ENCODE data around the gene MRPL20. TPM values are rescaled to one million over a fixed set of nuclear protein-coding genes. Genes with fewer than 3 reads are reported as not detected.

The MRPL20 gene
- total and polyA plus RNA-seq, 9 of the 15 experiments (the other 6 are each of a cell fraction or from before 2014, with no cell fraction given) = 180 to 671 (median 229) TPM

DNA sequence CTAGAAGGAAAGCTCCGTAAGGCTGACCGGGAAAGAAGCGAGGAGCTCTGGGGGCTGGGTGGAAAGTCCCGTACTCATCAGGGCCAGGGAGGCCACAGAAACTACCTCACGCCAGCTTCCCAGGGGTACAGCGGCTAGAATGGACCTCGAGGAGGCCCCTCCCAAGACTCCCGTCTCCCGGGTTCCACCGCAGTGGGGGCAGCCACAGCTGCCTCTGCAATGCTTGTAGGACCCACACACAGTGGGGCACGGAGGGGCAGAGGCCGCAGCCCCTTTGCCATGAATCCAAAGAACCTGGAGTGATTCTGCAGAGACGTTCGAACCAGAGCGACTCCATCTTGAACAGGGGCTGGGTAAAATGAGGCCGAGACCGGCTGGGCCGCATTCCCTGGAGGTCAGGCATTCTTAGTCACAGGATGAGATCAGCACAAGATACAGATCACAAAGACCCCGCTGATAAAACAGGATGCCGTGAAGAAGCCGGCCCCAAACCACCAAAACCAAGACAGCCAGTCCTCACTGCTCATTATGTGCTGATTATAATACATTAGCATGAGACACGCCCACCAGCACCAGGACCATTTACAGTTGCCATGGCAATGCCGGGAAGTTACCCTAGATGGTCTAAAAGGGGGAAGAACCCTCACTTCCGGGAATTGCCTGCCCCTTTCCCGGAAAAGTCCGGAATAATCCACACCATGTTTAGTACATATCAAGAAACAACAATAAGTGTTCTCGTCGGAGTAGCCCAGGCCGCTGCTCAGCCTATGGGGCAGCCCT is 15.6 kb upstream of the MRPL20 start (continued):
- TF ChIP-seq RBFOX2 (IDR thresholded peaks at IDR 0.05; ENCODE audit: low read depth, low read length) (peak; percentile 42; the same call in 1 of the 2 replicates), ZNF174 (CRISPR knock-in tag; IDR thresholded peaks at IDR 0.05) (no peak), NFXL1 (CRISPR knock-in tag; IDR thresholded peaks at IDR 0.05) (0 out of 2 replicates have a peak, but pooled peaks have one; percentile 47), KLF1 (tag; IDR thresholded peaks at IDR 0.05) (peak; percentile 79), KAT2B (IDR thresholded peaks at IDR 0.05; ENCODE audit: low read depth, low read length) (no peak), EZH2 (IDR thresholded peaks at IDR 0.05; ENCODE audit: borderline replicate concordance, low read depth, low read length) (no peak), ETS2 (tag; IDR thresholded peaks at IDR 0.05; ENCODE audit: borderline replicate concordance, poor library complexity, severe bottlenecking) (no peak), TEAD4 (IDR thresholded peaks at IDR 0.05; ENCODE audit: low read length) (no peak), TEAD4 (CRISPR knock-in tag; IDR thresholded peaks at IDR 0.05; ENCODE audit: borderline replicate concordance) (no peak), ZC3H4 (CRISPR knock-in tag; IDR thresholded peaks at IDR 0.05; ENCODE audit: borderline replicate concordance) (no peak), TSC22D4 (tag; IDR thresholded peaks at IDR 0.05) (no peak), ZFP30 (CRISPR knock-in tag; IDR thresholded peaks at IDR 0.05; ENCODE audit: borderline replicate concordance) (no peak), HDAC6 (IDR thresholded peaks at IDR 0.05; ENCODE audit: low read depth, low read length) (no peak), DACH1 (IDR thresholded peaks at IDR 0.05; ENCODE audit: partially characterized antibody) (no peak), PHB (CRISPR knock-in tag; IDR thresholded peaks at IDR 0.05) (no peak), ZNF197 (CRISPR knock-in tag; IDR thresholded peaks at IDR 0.05; ENCODE audit: low read depth) (0 out of 2 replicates have a peak, but pooled peaks have one; percentile 73), BRCA1 (IDR thresholded peaks at IDR 0.05) (no peak), BRCA1 (CRISPR knock-in tag; IDR thresholded peaks at IDR 0.05) (no peak)
- TF ChIP-seq, protein P1, sequence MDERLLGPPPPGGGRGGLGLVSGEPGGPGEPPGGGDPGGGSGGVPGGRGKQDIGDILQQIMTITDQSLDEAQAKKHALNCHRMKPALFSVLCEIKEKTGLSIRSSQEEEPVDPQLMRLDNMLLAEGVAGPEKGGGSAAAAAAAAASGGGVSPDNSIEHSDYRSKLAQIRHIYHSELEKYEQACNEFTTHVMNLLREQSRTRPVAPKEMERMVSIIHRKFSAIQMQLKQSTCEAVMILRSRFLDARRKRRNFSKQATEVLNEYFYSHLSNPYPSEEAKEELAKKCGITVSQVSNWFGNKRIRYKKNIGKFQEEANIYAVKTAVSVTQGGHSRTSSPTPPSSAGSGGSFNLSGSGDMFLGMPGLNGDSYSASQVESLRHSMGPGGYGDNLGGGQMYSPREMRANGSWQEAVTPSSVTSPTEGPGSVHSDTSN (CRISPR knock-in tag; IDR thresholded peaks at IDR 0.05; ENCODE audit: low read depth) = no peak
- TF ChIP-seq, protein P1 (tag; conservative IDR thresholded peaks at IDR 0.05; ENCODE audit: low read depth) = no peak
- TF ChIP-seq, protein P2, sequence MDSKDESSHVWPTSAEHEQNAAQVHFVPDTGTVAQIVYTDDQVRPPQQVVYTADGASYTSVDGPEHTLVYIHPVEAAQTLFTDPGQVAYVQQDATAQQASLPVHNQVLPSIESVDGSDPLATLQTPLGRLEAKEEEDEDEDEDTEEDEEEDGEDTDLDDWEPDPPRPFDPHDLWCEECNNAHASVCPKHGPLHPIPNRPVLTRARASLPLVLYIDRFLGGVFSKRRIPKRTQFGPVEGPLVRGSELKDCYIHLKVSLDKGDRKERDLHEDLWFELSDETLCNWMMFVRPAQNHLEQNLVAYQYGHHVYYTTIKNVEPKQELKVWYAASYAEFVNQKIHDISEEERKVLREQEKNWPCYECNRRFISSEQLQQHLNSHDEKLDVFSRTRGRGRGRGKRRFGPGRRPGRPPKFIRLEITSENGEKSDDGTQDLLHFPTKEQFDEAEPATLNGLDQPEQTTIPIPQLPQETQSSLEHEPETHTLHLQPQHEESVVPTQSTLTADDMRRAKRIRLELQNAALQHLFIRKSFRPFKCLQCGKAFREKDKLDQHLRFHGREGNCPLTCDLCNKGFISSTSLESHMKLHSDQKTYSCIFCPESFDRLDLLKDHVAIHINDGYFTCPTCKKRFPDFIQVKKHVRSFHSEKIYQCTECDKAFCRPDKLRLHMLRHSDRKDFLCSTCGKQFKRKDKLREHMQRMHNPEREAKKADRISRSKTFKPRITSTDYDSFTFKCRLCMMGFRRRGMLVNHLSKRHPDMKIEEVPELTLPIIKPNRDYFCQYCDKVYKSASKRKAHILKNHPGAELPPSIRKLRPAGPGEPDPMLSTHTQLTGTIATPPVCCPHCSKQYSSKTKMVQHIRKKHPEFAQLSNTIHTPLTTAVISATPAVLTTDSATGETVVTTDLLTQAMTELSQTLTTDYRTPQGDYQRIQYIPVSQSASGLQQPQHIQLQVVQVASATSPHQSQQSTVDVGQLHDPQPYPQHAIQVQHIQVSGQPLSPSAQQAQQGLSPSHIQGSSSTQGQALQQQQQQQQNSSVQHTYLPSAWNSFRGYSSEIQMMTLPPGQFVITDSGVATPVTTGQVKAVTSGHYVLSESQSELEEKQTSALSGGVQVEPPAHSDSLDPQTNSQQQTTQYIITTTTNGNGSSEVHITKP (IDR thresholded peaks at IDR 0.05; ENCODE audit: partially characterized antibody) = no peak
- TF ChIP-seq, protein P3, sequence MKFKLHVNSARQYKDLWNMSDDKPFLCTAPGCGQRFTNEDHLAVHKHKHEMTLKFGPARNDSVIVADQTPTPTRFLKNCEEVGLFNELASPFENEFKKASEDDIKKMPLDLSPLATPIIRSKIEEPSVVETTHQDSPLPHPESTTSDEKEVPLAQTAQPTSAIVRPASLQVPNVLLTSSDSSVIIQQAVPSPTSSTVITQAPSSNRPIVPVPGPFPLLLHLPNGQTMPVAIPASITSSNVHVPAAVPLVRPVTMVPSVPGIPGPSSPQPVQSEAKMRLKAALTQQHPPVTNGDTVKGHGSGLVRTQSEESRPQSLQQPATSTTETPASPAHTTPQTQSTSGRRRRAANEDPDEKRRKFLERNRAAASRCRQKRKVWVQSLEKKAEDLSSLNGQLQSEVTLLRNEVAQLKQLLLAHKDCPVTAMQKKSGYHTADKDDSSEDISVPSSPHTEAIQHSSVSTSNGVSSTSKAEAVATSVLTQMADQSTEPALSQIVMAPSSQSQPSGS (CRISPR knock-in tag; IDR thresholded peaks at IDR 0.05) = no peak
